HG02840 (cell line): ENCODE results near the gene ATAD3B.
"Not testable (repeated sequence)": the region's sequence is repeated elsewhere in the genome, so short reads cannot be mapped to it uniquely, and the experiment has no call there.

Experiments used
- ATAC-seq: cut with Tn5 transposase; IDR thresholded peaks from one replicate; pipeline ENCODE4 v1.9.1; 2021; ENCODE audit warnings: mild to moderate bottlenecking, moderate library complexity, moderate number of reproducible peaks; ENCODE audit not compliant: unreplicated experiment, low FRiP score

ATAD3B gene

GRCh38 chr1:1449099-1449739 lies 22.3 kb upstream of the ATAD3B start, which contains the start of gene ATAD3C:
ATAD3C (plus strand) TSS chr1:1449689; CDS start chr1:1450684, 995 bp downstream.
- no peak for ATAC-seq

- ATAC-seq = not testable (repeated sequence)
These were observed 20.9 kb upstream of the ATAD3B start for GRCh38 chr1:1450616-1451015.

- no peak for ATAC-seq
These were observed 19.7 kb upstream of the ATAD3B start for GRCh38 chr1:1451696-1452364.

- not testable (repeated sequence) for ATAC-seq
These were observed 19.2 kb upstream of the ATAD3B start for GRCh38 chr1:1452365-1452739.

- ATAC-seq = no peak
These were observed 18.7 kb upstream of the ATAD3B start for GRCh38 chr1:1452882-1453281.

GRCh38 chr1:1454286-1455056 lies 17.1 kb upstream of the ATAD3B start:
- ATAC-seq = not testable (repeated sequence)

GRCh38 chr1:1455366-1455884 lies 16.1 kb upstream of the ATAD3B start:
- ATAC-seq = no peak

GRCh38 chr1:1455934-1456333 lies 15.6 kb upstream of the ATAD3B start:
- ATAC-seq = not testable (repeated sequence)

- not testable (repeated sequence) for ATAC-seq
These were observed 14.8 kb upstream of the ATAD3B start for GRCh38 chr1:1456683-1457255.

GRCh38 chr1:1459156-1459555 lies 12.4 kb upstream of the ATAD3B start:
- not testable (repeated sequence) for ATAC-seq

GRCh38 chr1:1459711-1460110 lies 11.9 kb upstream of the ATAD3B start:
- ATAC-seq = not testable (repeated sequence)

GRCh38 chr1:1460540-1461130 lies 10.9 kb upstream of the ATAD3B start:
- ATAC-seq = no peak

GRCh38 chr1:1461721-1462317 lies 9.7 kb upstream of the ATAD3B start:
- no peak for ATAC-seq

GRCh38 chr1:1462318-1462966 lies 9.1 kb upstream of the ATAD3B start:
- ATAC-seq = no peak

- ATAC-seq = no peak
These were observed 8.3 kb upstream of the ATAD3B start for GRCh38 chr1:1463312-1463711.

GRCh38 chr1:1468196-1468985 lies 3.2 kb upstream of the ATAD3B start:
- not testable (repeated sequence) for ATAC-seq

GRCh38 chr1:1470626-1471388 lies 758 bp upstream of the ATAD3B start:
- no peak for ATAC-seq
